ENCODE measurements around the gene SLC1A3. TPM values are rescaled to one million over a fixed set of nuclear protein-coding genes. Genes with fewer than 3 reads are reported as not detected.
A peak's percentile ranks its signal among the peaks of the same experiment; 100 is the strongest.

Gene SLC1A3
- total and polyA plus RNA-seq, 4 experiments from 2014 or later, result 1.3 to 2.3 TPM; not detected in 2

DNA sequence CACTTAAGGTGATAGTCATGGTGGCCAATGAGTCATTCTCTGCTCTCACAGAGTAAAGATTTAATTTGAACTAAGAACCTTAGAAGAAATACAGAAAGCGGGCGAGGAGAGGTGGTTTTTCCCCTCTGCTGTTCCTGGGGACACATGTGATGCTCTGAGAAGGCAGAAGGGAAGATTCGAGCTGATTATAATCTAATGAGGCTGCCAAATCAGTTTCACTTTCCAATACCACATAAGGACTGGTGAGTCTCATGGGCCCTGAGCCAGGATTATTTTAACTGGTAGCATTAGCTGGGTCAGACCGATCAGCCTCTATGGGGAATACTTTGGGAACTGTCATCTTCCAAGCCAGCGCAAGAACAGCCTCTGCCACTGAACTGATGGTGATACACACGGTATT is 116.5 kb downstream of the SLC1A3 start:
- H3K4me3 Mint-ChIP-seq, result peak overlapping the region in 7 of 8 donors; percentile 16 to 52 (median 26)
- peak overlapping the region in 4 of 7 donors; percentile 36 to 87 (median 58) for H3K27ac Mint-ChIP-seq
- intact Hi-C loops (cut with micrococcal nuclease), result no loop called here
- H3K27me3 ChIP-seq (ENCODE audit: insufficient read depth, low read length), result no peaks in the 10 kb centered on the region
- no peaks in the 10 kb centered on the region for H3K36me3 Mint-ChIP-seq
- peaks cover 10 to 29% (median 17%) of the 10 kb centered on the region in 4 donors for H3K4me1 Mint-ChIP-seq
- H3K36me3 ChIP-seq (ENCODE audit: insufficient read depth, low read length), result no peaks in the 10 kb centered on the region
- no peaks in the 10 kb centered on the region for H3K9me3 ChIP-seq (ENCODE audit: control insufficient read depth in 1 of 2, low read length in 2 of 2)
- POLR2A ChIA-PET (ENCODE audit: partially characterized antibody), result no interaction called here
- DNase-seq, result peak in 2 of 5 donors; percentile 10 to 48
- H3K4me1 ChIP-seq (ENCODE audit: insufficient read depth, low read length), result peaks cover 6% of the 10 kb centered on the region
- H3K9me3 Mint-ChIP-seq, result no peaks in the 10 kb centered on the region
- peaks cover 2% of the 10 kb centered on the region in 2 donors for H3K27me3 Mint-ChIP-seq
- CTCF ChIA-PET (ENCODE audit: partially characterized antibody), result interaction anchor here (1.1 to 1.2 kb wide), 3 partner anchors 9 to 17 kb away, joined by 3 to 5 read pairs (median 4); no protein-coding TSS in a partner anchor
- no peak overlapping the region for H3K27ac ChIP-seq (ENCODE audit: low read depth, low read length)
- H3K4me3 ChIP-seq (ENCODE audit: low read length in 2 of 2), result no peak overlapping the region

GRCh38 chr5:36723912-36724311 is 117.5 kb downstream of the SLC1A3 start:
- peaks cover 6% of the 10 kb centered on the region for H3K4me1 ChIP-seq (ENCODE audit: insufficient read depth, low read length)
- ChIA-PET CTCF (ENCODE audit: partially characterized antibody) (interaction anchor here (0.8 to 1.4 kb wide), 3 partner anchors 11 to 147 kb away, joined by 3 to 6 read pairs (median 4); no protein-coding TSS in a partner anchor), POLR2A (ENCODE audit: partially characterized antibody) (no interaction called here)
- no peaks in the 10 kb centered on the region for H3K36me3 Mint-ChIP-seq
- H3K4me3 ChIP-seq (ENCODE audit: low read length in 2 of 2), result no peak overlapping the region
- no peaks in the 10 kb centered on the region for H3K9me3 ChIP-seq (ENCODE audit: control insufficient read depth in 1 of 2, low read length in 2 of 2)
- H3K4me3 Mint-ChIP-seq, result peak overlapping the region in 4 of 8 donors; percentile 13 to 75 (median 69)
- no peaks in the 10 kb centered on the region for H3K27me3 ChIP-seq (ENCODE audit: insufficient read depth, low read length)
- H3K27ac Mint-ChIP-seq, result peak overlapping the region in 1 of 7 donors; percentile 79
- no peaks in the 10 kb centered on the region for H3K36me3 ChIP-seq (ENCODE audit: insufficient read depth, low read length)
- H3K4me1 Mint-ChIP-seq, result peaks cover 10 to 32% (median 17%) of the 10 kb centered on the region in 4 donors
- H3K9me3 Mint-ChIP-seq, result no peaks in the 10 kb centered on the region
- no peak overlapping the region for H3K27ac ChIP-seq (ENCODE audit: low read depth, low read length)
- DNase-seq, result no peak
- intact Hi-C loops (cut with micrococcal nuclease), result no loop called here
- peaks cover 3 to 4% of the 10 kb centered on the region in 2 donors for H3K27me3 Mint-ChIP-seq

GRCh38 chr5:36724467-36725332 is 118.3 kb downstream of the SLC1A3 start:
- peaks cover 11 to 35% (median 19%) of the 10 kb centered on the region in 4 donors for H3K4me1 Mint-ChIP-seq
- peaks cover 5% of the 10 kb centered on the region in 2 donors for H3K27me3 Mint-ChIP-seq
- peak in 4 of 5 donors; percentile 22 to 39 (median 26) for DNase-seq
- no peaks in the 10 kb centered on the region for H3K27me3 ChIP-seq (ENCODE audit: insufficient read depth, low read length)
- no peaks in the 10 kb centered on the region for H3K9me3 ChIP-seq (ENCODE audit: control insufficient read depth in 1 of 2, low read length in 2 of 2)
- H3K27ac Mint-ChIP-seq, result peak overlapping the region in 4 of 7 donors; percentile 35 to 79 (median 68)
- no peaks in the 10 kb centered on the region for H3K9me3 Mint-ChIP-seq
- peaks cover 8% of the 10 kb centered on the region for H3K4me1 ChIP-seq (ENCODE audit: insufficient read depth, low read length)
- POLR2A ChIA-PET (ENCODE audit: partially characterized antibody), result interaction anchor here (1.5 kb wide), 1 partner anchor 151 kb away, joined by 9 read pairs; the partner anchor contains the start of gene NIPBL
- H3K36me3 Mint-ChIP-seq, result no peaks in the 10 kb centered on the region
- H3K27ac ChIP-seq (ENCODE audit: low read depth, low read length), result no peak overlapping the region
- peak overlapping the region in 1 of 2 donors; percentile 22 for H3K4me3 ChIP-seq (ENCODE audit: low read length in 2 of 2)
- no peaks in the 10 kb centered on the region for H3K36me3 ChIP-seq (ENCODE audit: insufficient read depth, low read length)
- intact Hi-C loops (cut with micrococcal nuclease), result no loop called here
- H3K4me3 Mint-ChIP-seq, result peak overlapping the region; percentile 64 to 80 (median 70)
- CTCF ChIA-PET (ENCODE audit: partially characterized antibody), result interaction anchor here (0.8 to 1.4 kb wide), 3 partner anchors 10 to 146 kb away, joined by 3 to 6 read pairs (median 4); no protein-coding TSS in a partner anchor

GRCh38 chr5:36726317-36726716 is 119.9 kb downstream of the SLC1A3 start:
- Histone ChIP-seq H3K27me3 (ENCODE audit: insufficient read depth, low read length) (no peaks in the 10 kb centered on the region), H3K36me3 (ENCODE audit: insufficient read depth, low read length) (no peaks in the 10 kb centered on the region), H3K4me3 (ENCODE audit: low read length in 2 of 2) (no peak overlapping the region), H3K27ac (ENCODE audit: low read depth, low read length) (no peak overlapping the region), H3K9me3 (ENCODE audit: control insufficient read depth in 1 of 2, low read length in 2 of 2) (no peaks in the 10 kb centered on the region), H3K4me1 (ENCODE audit: insufficient read depth, low read length) (peaks cover 8% of the 10 kb centered on the region)
- intact Hi-C loops (cut with micrococcal nuclease), result no loop called here
- Mint-ChIP-seq H3K27me3 (peaks cover 3 to 5% of the 10 kb centered on the region in 2 donors), H3K4me1 (peaks cover 11 to 35% (median 19%) of the 10 kb centered on the region in 4 donors), H3K36me3 (no peaks in the 10 kb centered on the region), H3K27ac (no peak overlapping the region), H3K4me3 (no peak overlapping the region), H3K9me3 (no peaks in the 10 kb centered on the region)
- ChIA-PET POLR2A (ENCODE audit: partially characterized antibody) (no interaction called here), CTCF (ENCODE audit: partially characterized antibody) (no interaction called here)
- no peak for DNase-seq

GRCh38 chr5:36726767-36727166 is 120.4 kb downstream of the SLC1A3 start:
- H3K27me3 Mint-ChIP-seq, result peaks cover 3 to 5% of the 10 kb centered on the region in 2 donors
- no peak overlapping the region for H3K27ac Mint-ChIP-seq
- no peak for DNase-seq
- H3K4me1 Mint-ChIP-seq, result peaks cover 11 to 35% (median 19%) of the 10 kb centered on the region in 4 donors
- Histone ChIP-seq H3K4me1 (ENCODE audit: insufficient read depth, low read length) (peaks cover 8% of the 10 kb centered on the region), H3K27ac (ENCODE audit: low read depth, low read length) (no peak overlapping the region), H3K36me3 (ENCODE audit: insufficient read depth, low read length) (no peaks in the 10 kb centered on the region), H3K4me3 (ENCODE audit: low read length in 2 of 2) (no peak overlapping the region), H3K27me3 (ENCODE audit: insufficient read depth, low read length) (no peaks in the 10 kb centered on the region), H3K9me3 (ENCODE audit: control insufficient read depth in 1 of 2, low read length in 2 of 2) (no peaks in the 10 kb centered on the region)
- POLR2A ChIA-PET (ENCODE audit: partially characterized antibody), result no interaction called here
- no peak overlapping the region for H3K4me3 Mint-ChIP-seq
- no peaks in the 10 kb centered on the region for H3K9me3 Mint-ChIP-seq
- no peaks in the 10 kb centered on the region for H3K36me3 Mint-ChIP-seq
- intact Hi-C loops (cut with micrococcal nuclease), result no loop called here
- CTCF ChIA-PET (ENCODE audit: partially characterized antibody), result interaction anchor here (1.1 to 1.8 kb wide), 4 partner anchors 13 to 219 kb away, joined by 3 to 6 read pairs (median 4); no protein-coding TSS in a partner anchor

DNA sequence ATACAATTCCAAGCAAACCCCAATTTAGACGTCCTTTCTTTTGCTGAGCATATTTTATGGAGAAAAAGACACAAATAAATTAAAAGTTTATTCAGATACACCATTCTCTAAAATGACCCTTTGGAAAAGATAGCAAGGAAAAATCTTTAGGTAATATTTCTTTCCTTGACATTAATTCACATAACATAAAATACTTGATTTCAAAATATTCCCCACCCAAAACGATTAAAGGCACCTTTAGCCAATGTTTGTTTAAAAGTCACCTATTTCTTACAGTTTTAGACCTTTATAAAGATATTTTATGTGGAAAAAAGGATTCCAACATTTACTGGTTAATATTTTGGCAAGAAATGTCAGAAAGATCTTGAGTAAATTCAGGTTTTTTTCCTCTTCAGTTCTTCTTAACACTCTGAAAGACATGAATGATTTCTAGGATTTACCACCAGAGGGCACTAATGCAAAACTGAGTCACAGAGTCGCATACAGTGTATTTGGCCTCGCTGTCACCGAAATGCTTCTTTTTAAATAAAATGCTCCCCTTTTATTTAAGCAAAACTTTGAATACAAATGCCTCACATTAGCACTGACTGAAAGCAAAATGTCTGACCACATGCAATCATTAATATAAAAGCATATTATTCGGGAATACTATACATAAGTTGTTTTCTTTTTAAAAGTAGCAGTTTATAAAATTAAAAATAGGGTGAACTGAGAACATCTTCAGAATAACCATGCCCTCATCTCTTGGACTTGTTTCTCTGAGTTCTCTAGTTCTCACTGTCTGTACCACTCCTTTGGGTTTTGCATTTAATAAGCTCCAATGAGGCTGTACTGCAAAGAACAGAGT is 122.5 kb downstream of the SLC1A3 start:
- intact Hi-C loops (cut with micrococcal nuclease), result loop anchor here (1.0 to 2.0 kb wide), 2 partner anchors 141 to 216 kb away; no protein-coding TSS in a partner anchor
- no peaks in the 10 kb centered on the region for H3K36me3 Mint-ChIP-seq
- CTCF ChIA-PET (ENCODE audit: partially characterized antibody), result interaction anchor here (0.7 to 4.1 kb wide), 20 partner anchors 9 to 650 kb away, joined by 3 to 43 read pairs (median 5); no protein-coding TSS in a partner anchor

More for the DNA sequence above, 122.5 kb downstream of the SLC1A3 start:
- no peak overlapping the region for H3K4me3 ChIP-seq (ENCODE audit: low read length in 2 of 2)
- Mint-ChIP-seq H3K27ac (no peak overlapping the region), H3K4me3 (no peak overlapping the region), H3K9me3 (no peaks in the 10 kb centered on the region), H3K27me3 (peaks cover 4% of the 10 kb centered on the region in 2 donors), H3K4me1 (peaks cover 6 to 20% (median 11%) of the 10 kb centered on the region in 4 donors)
- DNase-seq, result peak in 4 of 5 donors; percentile 47 to 55 (median 50)
- H3K27me3 ChIP-seq (ENCODE audit: insufficient read depth, low read length), result no peaks in the 10 kb centered on the region
- H3K9me3 ChIP-seq (ENCODE audit: control insufficient read depth in 1 of 2, low read length in 2 of 2), result no peaks in the 10 kb centered on the region
- H3K27ac ChIP-seq (ENCODE audit: low read depth, low read length), result no peak overlapping the region
- no peaks in the 10 kb centered on the region for H3K36me3 ChIP-seq (ENCODE audit: insufficient read depth, low read length)
- peaks cover 3% of the 10 kb centered on the region for H3K4me1 ChIP-seq (ENCODE audit: insufficient read depth, low read length)
- POLR2A ChIA-PET (ENCODE audit: partially characterized antibody), result interaction anchor here (1.4 kb wide), 1 partner anchor 148 kb away, joined by 5 read pairs; the partner anchor contains the start of gene NIPBL

Data from CD4-positive, alpha-beta memory T cell (primary cell).